Nephron (organoid): ENCODE measurements around the gene CEND1.

Source experiments
- H3K27ac Mint-ChIP-seq, 3 experiments: 2 replicates each; pipeline ENCODE4 v1.8.0; 2020; ENCODE audit warnings: mixed read lengths in 3 of 3, mild to moderate bottlenecking in 2 of 3, moderate library complexity in 1 of 3
- H3K27me3 Mint-ChIP-seq: 2 replicates; pipeline ENCODE4 v1.8.0; 2021; ENCODE audit warnings: low read depth, mild to moderate bottlenecking, moderate library complexity, mixed read lengths
- H3K36me3 Mint-ChIP-seq: 2 replicates; pipeline ENCODE4 v1.8.0; 2020; ENCODE audit warnings: low read depth, mixed read lengths
- H3K4me1 Mint-ChIP-seq: 2 replicates; pipeline ENCODE4 v1.8.0; 2020; ENCODE audit warnings: mixed read lengths
- H3K4me3 Mint-ChIP-seq, 3 experiments: 2 replicates each; pipeline ENCODE4 v1.8.0; 2020; ENCODE audit warnings: mild to moderate bottlenecking in 3 of 3, mixed read lengths in 3 of 3, moderate library complexity in 2 of 3
- H3K9me3 Mint-ChIP-seq: 2 replicates; pipeline ENCODE4 v1.8.0; 2020; ENCODE audit warnings: mixed read lengths
- TF ChIP-seq, protein P1 (sequence below), 3 experiments: fragments of 200-600 bp; sonication (generic); IDR thresholded peaks; one replicate each; pipeline ENCODE4 v1.5.0; 2021; ENCODE audit warnings: antibody characterized with exemption in 3 of 3; ENCODE audit not compliant: unreplicated experiment in 3 of 3

The CEND1 gene

DNA sequence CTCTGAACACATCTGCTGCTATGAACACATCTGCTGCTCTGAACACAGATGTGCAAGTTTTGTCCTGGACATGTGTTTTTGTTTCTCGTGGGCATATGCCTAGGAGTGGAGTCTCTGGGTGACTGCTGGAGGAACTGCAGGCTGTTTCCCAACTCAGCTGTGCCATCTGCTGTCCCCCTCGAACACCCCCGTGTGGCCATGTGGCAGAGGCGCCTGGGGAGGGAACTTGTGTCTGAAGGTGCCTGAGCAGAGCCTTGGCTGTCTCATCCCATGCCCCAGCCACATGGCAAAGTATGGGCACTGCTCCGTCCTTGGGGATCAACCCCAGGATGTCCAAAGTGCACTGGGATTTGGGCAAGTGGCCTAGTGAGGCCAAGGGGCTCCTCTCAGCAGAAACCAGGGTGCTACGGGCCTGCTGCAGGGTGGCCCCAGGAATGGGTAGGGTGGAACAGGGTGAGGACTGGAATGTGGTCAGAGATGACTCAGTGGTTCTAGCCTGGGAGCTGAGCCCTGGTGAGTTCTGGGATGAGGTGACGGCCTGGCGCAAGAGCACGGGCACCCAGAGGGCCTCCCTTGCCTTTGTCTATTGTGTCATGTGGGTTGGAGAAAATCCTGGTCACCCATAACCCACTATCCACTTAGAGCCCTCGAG is 27.3 kb downstream of the CEND1 start:
- no peaks in the 10 kb centered on the region for H3K9me3 Mint-ChIP-seq
- H3K4me3 Mint-ChIP-seq = no peak overlapping the region
- H3K4me1 Mint-ChIP-seq = no peaks in the 10 kb centered on the region
- H3K27ac Mint-ChIP-seq = no peak overlapping the region
- TF ChIP-seq, protein P1, sequence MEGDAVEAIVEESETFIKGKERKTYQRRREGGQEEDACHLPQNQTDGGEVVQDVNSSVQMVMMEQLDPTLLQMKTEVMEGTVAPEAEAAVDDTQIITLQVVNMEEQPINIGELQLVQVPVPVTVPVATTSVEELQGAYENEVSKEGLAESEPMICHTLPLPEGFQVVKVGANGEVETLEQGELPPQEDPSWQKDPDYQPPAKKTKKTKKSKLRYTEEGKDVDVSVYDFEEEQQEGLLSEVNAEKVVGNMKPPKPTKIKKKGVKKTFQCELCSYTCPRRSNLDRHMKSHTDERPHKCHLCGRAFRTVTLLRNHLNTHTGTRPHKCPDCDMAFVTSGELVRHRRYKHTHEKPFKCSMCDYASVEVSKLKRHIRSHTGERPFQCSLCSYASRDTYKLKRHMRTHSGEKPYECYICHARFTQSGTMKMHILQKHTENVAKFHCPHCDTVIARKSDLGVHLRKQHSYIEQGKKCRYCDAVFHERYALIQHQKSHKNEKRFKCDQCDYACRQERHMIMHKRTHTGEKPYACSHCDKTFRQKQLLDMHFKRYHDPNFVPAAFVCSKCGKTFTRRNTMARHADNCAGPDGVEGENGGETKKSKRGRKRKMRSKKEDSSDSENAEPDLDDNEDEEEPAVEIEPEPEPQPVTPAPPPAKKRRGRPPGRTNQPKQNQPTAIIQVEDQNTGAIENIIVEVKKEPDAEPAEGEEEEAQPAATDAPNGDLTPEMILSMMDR (IDR thresholded peaks at IDR 0.05; ENCODE audit: unreplicated experiment in 3 of 3) = no peak
- peaks cover 38% of the 10 kb centered on the region for H3K36me3 Mint-ChIP-seq
- H3K27me3 Mint-ChIP-seq = no peaks in the 10 kb centered on the region

DNA sequence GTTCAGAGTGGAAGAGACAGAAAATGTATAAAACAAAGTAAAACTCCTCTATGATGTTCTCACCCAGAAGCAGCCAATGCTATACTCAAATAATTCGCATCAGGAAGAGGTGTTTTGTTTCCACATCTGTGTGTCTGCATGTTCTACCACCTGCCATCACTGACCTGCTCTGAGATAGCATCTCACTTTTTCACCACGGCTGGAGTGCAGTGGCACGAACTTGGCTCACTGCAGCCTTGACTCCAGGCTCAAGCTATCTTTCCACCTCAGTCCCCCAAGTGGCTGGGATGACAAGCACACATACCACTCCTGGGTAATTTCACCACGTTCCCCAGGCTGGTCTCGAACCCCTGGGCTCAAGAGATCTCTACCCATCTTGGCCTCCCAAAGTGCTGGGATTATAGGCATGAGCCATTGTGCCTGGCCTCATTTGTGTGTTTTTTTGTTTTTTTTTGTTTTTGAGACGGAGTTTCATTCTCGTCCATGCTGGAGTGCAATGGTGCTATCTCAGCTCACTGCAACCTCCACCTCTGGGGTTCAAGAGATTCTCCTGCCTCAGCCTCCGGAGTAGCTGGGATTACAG is 28.3 kb downstream of the CEND1 start:
- H3K27ac Mint-ChIP-seq = no peak overlapping the region
- TF ChIP-seq, protein P1 (IDR thresholded peaks at IDR 0.05; ENCODE audit: unreplicated experiment in 3 of 3) = no peak

DNA sequence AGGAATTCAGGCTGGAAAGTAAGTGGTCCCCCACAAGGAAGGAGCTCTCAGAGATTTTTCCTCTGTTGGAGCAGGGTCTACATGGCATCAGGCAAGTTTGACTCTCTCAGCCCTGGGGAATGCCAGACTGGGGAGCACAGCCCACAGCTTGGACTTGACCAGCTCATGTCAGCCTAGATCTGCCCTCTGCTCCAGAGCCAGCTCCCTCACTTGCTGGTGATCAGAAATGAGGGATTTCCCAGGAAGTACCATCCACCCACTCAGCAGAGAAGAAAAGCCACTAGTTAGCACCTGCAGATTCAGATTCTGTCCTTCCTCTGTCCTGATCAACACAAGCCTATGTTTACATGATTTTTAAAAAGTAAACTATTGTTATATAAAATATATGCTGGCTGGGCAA is 29.7 kb downstream of the CEND1 start:
- no peaks in the 10 kb centered on the region for H3K4me1 Mint-ChIP-seq
- no peak overlapping the region for H3K4me3 Mint-ChIP-seq
- peaks cover 36% of the 10 kb centered on the region for H3K36me3 Mint-ChIP-seq
- no peaks in the 10 kb centered on the region for H3K9me3 Mint-ChIP-seq
- no peak overlapping the region for H3K27ac Mint-ChIP-seq
- TF ChIP-seq, protein P1 (IDR thresholded peaks at IDR 0.05; ENCODE audit: unreplicated experiment in 3 of 3) = no peak
- H3K27me3 Mint-ChIP-seq = no peaks in the 10 kb centered on the region

More for the DNA sequence above, 28.3 kb downstream of the CEND1 start:
- Mint-ChIP-seq H3K27me3 (no peaks in the 10 kb centered on the region), H3K9me3 (no peaks in the 10 kb centered on the region), H3K36me3 (peaks cover 39% of the 10 kb centered on the region), H3K4me1 (no peaks in the 10 kb centered on the region), H3K4me3 (no peak overlapping the region)

DNA sequence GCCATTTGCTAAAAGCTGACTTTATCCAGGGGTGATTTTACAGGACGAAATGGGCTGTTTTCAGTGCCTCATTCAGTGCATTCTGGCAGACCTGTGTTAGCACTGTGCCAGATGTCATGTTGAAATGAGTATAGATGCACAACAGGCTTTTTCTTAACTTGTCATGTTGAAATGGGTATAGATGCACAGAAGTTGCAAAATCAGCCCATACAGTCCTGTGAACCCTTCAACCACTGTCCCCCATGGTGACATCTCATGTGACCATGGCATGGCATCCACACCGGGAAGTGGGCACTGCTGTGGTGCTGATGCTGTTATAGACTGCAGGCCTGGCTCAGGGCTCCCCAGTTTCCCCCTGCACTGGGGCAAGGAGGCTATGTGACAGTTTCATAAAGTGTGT is 40.2 kb downstream of the CEND1 start:
- Mint-ChIP-seq H3K4me1 (peaks cover 8% of the 10 kb centered on the region), H3K4me3 (peak overlapping the region; percentile 61 to 79 (median 64)), H3K27ac (no peak overlapping the region), H3K36me3 (no peaks in the 10 kb centered on the region), H3K9me3 (no peaks in the 10 kb centered on the region), H3K27me3 (peaks cover 7% of the 10 kb centered on the region)
- TF ChIP-seq, protein P1 (IDR thresholded peaks at IDR 0.05; ENCODE audit: unreplicated experiment in 3 of 3) = no peak

DNA sequence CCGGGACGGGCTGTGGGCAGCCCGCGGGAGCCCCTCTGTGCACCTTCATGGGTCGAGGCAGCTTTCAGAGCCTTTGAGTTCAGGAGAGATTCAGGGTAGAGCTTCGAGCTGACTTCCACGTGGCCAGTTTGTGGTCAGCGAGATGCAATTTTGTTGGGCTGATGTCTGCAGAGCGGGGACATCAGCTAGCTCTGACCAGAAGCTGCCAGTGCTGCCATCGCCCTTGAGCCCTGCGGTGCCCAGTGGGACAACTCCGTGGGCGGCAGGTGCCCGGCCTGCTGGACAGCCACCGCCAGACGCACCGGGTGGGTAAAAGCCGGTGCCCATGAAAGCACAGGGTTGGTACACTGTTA is 41.9 kb downstream of the CEND1 start:
- H3K27me3 Mint-ChIP-seq = peaks cover 10% of the 10 kb centered on the region
- peaks cover 12% of the 10 kb centered on the region for H3K4me1 Mint-ChIP-seq
- H3K4me3 Mint-ChIP-seq = peak overlapping the region; percentile 80 to 87 (median 84)
- H3K9me3 Mint-ChIP-seq = no peaks in the 10 kb centered on the region
- no peak overlapping the region for H3K27ac Mint-ChIP-seq
- TF ChIP-seq, protein P1 (IDR thresholded peaks at IDR 0.05; ENCODE audit: unreplicated experiment in 3 of 3) = no peak
- H3K36me3 Mint-ChIP-seq = no peaks in the 10 kb centered on the region
